Right kidney (tissue), 1 donor: ENCODE data around the gene HNRNPC.
"Not testable (repeated sequence)": the region's sequence is repeated elsewhere in the genome, so short reads cannot be mapped to it uniquely, and the experiment has no call there.

Experiments
- DNase-seq: peaks from one replicate; pipeline ENCODE4 v3.0.0-alpha.2; 2016

The HNRNPC gene

DNA sequence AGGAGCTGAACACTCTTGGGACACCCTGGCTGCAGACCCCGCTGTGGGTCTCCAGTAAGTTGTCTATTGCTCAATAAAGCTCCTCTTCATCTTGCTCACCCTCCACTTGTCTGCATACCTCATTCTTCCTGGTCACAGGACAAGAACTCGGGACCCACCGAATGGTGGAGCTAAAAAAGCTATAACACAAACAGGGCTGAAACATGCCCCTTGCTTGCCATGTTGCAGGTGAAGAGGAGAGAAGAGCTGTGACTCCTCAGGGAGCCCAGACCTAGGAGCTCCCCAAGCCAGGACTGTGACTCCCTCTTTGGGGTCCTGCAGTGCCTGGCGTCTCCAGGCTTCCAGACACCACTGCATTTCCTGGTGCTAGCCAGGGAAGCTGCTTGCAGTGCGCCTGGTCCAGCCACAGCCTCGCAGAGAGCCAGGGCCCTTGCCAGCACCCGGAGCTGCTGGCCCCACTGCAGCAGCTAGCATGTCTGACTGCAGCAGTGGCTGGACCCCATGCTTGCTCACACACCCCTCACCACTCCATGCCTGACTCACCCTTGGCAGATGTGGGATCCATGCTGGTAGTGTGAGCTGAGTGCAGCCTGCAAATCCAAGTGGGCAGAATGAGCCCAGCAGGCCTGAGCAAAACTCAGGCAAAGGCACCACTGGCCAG, 76.2 kb downstream of the HNRNPC start:
- no peak for DNase-seq

DNA sequence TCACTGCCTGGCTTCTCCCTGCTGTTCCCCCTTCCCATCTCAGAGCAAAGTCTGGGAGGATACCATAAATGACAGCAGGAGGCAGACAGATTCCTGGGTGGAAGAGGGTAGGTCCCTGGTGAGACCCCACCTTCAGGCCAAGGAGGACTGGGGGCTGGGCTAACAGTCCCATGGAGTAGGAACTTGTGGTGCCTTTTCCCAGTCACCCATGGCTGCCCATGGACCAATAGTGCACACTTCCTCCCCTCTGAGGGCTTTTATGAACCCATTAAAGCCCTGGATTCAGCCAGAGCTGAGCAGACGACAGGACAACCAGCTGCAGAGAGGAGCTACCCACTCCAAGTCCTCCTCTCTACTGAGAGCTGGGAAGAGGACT, 76.8 kb downstream of the HNRNPC start:
- DNase-seq, result no peak

DNA sequence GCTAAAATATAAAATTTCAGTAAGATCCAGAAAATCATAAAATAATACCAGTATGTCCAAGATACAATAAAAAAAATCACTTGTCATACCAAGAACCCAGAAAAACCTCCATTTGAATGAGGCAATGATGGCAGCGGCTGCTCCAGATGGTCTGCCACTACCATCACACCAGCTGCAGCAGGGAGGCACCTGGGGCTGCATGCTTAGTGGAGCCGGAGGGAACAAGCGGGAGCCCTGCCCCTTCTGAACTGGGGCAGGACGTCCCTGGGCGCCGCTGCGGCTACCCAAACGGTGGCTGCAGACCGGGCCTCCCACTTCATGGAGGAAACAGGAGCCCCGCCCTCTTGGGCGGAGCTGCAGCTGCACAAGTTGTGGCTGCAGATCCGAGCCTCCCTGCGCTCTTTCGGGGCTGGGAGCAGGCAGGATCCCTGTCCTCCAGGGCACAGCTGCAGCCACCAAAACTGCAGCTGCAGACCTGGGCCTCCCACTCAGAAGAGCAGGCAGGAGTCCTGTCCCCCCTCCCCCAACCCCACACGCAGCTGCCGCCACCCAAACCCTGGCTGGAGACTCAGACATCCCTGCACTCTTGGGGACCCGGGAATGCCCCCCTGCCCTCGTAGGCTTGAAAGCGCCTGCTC, 77.3 kb downstream of the HNRNPC start:
- peak; percentile 51 for DNase-seq

DNA sequence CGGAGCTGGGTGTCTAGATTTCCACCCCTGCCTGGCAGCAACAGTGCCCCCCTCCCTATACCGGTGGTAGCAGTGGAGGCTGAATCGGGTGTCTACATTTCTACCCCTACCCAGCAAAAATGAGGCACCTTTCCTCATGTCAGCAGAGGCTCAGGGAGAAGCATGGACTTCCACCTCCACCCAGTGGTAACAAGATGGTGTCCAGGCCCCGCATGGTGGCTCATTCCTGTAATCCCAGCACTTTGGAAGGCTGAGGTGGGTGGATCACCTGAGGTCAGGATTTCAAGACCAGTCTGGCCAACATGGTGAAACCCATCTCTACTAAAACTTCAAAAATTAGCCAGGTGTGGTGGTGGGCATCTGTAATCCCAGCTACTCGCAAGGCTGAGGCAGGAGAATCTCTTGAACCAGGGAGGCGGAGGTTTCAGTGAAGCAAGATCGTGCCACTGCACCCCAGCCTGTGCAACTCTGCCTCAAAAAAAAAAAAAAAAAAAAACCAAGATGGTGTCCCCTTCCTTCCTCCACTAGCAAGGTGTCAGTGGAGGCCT, 77.9 kb downstream of the HNRNPC start:
- no peak for DNase-seq

DNA sequence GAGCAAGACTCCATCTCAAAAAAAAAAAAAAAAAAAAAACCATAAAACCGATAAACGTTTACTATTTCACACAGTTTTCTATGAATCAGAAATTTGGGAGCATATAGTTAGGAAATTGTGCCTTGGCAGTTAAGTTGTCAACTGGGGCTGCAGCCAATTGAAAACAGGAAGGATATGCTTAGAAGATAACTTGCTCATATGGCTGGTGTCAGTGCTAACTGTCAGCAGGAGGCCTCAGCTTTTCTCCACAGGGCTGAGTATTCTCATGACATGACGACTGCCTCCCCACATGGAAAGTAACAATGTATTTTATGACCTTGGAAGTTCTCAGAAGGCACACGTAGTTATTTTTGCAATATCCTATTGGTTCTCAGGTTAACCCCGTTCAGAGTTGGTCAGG, 83.8 kb downstream of the HNRNPC start:
- DNase-seq, result no peak

DNA sequence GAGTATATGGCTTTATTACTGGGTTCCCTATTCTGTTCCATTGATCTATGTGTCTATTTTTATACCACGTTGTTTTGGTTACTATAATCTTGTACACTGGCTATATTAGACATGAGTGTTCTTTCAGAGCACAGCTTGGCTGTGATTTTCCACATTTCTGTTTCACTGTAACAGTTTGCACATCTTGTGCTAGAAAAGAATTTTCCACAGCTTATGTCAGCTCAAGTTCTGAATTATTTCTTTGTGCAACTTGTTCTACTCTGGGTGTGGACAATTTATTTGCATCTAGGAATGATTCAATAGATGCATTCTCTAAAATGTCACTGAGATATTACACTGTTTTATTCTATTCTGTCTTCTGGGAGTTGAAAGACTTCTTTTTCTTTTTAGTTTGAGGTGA, 85.0 kb downstream of the HNRNPC start:
- no peak for DNase-seq

DNA sequence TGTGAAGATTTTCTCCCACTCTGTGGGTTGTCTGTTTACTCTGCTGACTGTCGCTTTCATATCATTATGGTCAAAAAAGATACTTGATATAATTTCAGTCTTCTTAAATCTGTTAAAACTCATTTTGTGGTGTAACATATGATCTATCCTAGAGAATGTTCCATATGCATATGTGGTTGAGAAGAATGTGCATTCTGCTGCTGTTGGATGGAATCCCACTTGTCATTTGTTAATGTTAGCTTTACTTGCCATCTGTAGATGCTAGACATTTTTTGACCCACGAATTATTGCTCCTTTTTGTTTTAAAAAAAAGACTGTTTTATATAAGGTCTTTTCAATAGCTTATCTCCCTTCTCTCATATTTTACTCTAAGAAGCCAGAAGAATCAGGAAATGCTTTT, 87.1 kb downstream of the HNRNPC start:
- DNase-seq, result no peak

DNA sequence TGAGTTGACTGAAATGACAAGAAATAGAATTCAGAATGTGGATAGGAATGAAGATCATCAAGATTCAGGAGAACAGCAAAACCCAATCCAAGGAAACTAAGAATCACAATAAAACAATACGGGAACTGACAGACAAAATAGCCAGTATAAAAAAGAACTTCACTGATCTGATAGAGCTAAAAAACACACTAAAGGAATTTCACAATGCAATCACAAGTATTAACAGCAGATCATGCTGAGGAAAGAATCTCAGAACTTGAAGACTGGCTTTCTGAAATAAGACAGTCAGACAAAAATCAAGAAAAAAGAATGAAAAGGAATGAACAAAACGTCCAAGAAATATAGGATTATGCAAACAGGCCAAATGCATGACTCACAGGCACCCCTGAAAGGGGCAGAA, 98.1 kb downstream of the HNRNPC start:
- no peak for DNase-seq

DNA sequence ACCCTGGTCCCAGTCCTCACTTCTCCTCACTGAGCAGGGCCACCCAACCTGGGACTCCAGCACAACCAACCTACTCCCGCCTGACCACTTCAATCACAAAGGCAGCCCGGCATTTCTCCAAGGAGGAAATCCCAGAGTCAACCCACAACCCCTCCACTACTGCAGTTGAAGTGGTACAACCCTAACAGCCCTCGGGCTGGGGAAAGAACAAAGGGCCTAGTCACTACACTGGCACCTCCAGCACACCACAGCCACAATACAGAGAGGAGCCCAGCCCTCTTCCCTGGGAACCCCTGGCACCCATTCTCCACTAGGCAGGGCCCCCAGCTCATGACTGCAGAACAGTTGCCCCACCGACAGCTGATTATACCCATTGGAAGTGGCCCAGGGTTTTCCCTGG, 99.7 kb downstream of the HNRNPC start:
- no peak for DNase-seq

DNA sequence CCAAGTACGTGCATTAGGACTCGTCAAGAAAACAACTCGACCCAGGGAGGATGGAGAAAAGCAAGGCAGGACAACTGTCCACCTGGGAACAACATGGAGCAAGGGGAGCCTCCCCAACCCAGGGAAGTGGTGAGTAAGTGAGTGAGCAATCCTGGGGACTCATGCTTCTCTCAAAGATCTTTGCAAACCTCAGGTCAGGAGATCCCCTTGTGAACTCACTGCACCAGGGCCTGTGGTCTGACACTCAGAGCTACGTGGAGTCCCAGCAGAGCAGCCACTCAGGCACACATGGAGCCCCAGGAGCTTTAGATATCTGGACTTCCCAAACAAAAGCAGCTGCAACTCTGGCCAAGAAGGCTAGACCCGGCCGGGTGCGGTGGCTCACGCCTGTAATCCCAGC, 101.2 kb downstream of the HNRNPC start:
- no peak for DNase-seq

DNA sequence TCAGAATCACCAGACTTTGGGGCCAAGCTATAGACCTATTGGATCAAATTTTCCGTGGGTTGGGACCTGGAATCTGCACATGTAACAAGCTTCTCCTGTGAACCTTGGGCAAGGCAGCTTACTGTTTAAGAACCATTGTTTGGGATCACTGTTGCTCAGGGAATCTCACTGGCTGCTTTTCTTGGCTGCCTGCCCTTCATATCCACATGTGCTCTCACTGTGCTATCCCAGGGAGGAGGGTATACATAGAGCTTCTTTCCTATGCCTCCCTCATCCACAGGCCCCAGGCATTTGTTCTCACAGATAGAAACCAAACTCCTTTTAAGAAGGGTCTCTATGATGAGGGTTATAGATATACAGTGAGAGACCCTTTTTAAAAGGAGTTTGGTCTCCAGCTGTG, 103.6 kb downstream of the HNRNPC start:
- not testable (repeated sequence) for DNase-seq

DNA sequence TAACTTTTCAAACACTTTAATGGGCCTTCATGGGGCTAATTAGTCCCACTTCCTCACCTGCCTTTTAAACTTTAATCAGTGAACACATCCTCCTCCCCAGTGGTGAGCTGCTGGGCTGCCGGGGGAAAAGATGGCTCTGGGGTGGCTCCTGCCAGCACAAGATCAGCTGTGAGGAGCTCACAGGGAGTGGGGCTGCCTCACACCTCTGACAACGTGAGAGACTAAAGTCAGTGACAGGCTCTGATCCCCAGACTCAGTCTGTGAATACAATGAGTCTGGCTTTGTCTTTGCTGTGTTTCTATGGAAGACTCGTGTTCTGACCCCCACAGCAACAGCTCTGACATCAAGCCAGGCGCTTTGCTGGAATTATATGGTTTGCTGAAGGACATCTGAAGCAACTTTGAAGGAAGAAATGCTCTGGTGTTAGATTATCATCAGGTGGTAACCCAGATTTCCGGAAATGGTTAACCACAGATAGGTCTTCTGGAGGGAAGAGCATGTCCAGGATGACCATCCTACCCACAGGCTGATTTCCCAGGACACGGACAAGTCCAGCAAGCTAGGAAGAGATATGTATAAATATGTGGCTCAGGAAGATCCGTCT, 104.1 kb downstream of the HNRNPC start:
- DNase-seq, result not testable (repeated sequence)

DNA sequence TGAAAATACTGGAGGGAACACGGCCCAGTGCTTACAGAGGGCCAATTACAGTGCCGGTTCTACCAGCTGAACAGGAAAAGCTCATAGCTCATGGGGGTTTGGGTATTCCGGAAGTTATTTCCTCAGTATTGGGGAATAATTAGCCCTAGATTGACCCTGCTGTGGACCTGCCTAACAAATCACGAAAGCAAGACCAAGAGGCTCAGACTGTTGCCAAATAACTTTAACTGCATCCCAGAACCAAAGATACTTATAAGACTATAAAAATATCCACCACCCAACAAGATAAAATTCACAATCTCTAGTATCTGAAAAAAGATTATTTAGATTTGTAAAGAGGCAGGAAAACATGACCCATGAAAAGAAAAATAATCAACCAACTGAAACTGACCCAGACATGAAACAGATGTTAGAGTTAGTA, 105.4 kb downstream of the HNRNPC start:
- DNase-seq, result peak; percentile 10

DNA sequence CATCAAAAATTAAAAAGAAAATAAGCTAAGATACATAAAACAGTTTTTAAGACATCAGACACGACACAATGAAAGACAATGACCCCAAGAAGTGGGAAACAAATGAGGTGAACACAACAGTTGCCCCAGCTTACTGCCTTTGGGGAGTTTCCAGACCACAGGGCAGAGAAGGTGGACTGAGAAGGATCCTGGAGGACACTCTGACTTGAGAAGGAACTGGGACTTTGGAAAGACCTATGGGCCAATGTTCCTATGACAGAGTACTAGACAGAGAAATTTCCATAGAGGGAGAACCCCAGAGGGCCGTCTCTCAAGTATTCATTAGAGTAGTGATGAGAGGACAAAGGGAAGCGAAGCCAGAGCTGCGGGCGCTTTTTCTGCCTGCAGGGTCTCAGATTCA, 107.2 kb downstream of the HNRNPC start:
- DNase-seq, result no peak

DNA sequence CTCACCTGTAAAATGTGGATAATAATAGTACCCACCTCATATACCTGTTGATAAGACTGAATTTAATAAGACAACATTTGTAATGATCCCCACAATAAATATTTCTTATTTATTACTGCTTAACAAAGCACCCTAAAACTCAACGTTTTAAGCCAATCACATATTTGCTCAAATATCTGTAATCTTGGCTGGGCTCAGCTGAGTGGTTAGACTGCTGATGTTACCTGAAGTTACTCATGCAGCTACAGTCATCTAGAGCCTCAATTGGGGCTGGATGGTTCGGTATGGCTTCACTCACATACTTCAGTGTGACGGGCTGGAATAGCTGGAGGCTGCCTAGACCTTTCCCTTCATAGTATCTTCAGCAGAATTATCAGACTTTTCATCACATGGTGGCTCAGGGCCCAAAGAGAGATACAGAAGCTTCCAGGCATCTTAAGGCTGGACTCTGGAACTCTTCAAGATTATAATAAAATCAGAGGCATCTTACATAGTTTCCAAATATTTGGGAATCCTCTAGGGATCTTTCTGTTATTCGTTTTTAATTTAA, 109.1 kb downstream of the HNRNPC start:
- DNase-seq, result no peak
